ENCODE data around the gene TBC1D10A.

GRCh38 chr22:30333707-30334087 lies 7.0 kb upstream of the TBC1D10A start:
- TF ChIP-seq CTCF (IDR thresholded peaks at IDR 0.05; ENCODE audit: low read depth, low read length) (no peak), POLR2A (IDR thresholded peaks at IDR 0.05; ENCODE audit: extremely low read depth, insufficient read length) (no peak), MAX (IDR thresholded peaks at IDR 0.05; ENCODE audit: low read depth, low read length) (no peak), MYC (IDR thresholded peaks at IDR 0.05; ENCODE audit: low read depth, low read length) (no peak)
